PC-9 (cell line): ENCODE data around the gene MYO5A. TPM values are rescaled to one million over a fixed set of nuclear protein-coding genes. Genes with fewer than 3 reads are reported as not detected.
"Not testable (repeated sequence)": the region's sequence is repeated elsewhere in the genome, so short reads cannot be mapped to it uniquely, and the experiment has no call there.

ENCODE experiments used
- BruUV-seq: library from RNA; stranded (reverse); fragments of 400-500 nt; replicated peaks from 2 replicates; lab custom pipeline; 2021; lab: Mats Ljungman, UMichigan
- CTCF ChIA-PET: fragments of 300-600 bp; sonication (Branson Sonifier 250); formaldehyde crosslinking; loops from one replicate; lab custom pipeline; 2022; ENCODE audit warnings: antibody characterized with exemption; lab: Charles Lee
- POLR2A ChIA-PET: fragments of 300-600 bp; sonication (Branson Sonifier 250); formaldehyde crosslinking; loops from one replicate; lab custom pipeline; 2022; ENCODE audit warnings: antibody characterized with exemption; ENCODE audit not compliant: unreplicated experiment; lab: Charles Lee
- DNase-seq, 2 experiments: peaks; one replicate each; pipeline versions ENCODE4 v3.0.0 to v3.0.0-alpha.2; 2015 to 2022; ENCODE audit warnings: mixed read lengths in 1 of 2
- H2AFZ ChIP-seq: fragments of 200-600 bp; sonication (generic); 2 replicates; pipeline ENCODE4 v1.8.1; 2017; ENCODE audit warnings: antibody characterized with exemption
- H3F3A ChIP-seq: fragments of 200-600 bp; sonication (generic); 2 replicates; pipeline ENCODE4 v1.8.1; 2017; ENCODE audit warnings: antibody characterized with exemption, mild to moderate bottlenecking, low read depth; ENCODE audit not compliant: insufficient read depth
- H3K27ac ChIP-seq: fragments of 200-600 bp; sonication (generic); 2 replicates; pipeline ENCODE4 v1.6.1; 2016; ENCODE audit warnings: mixed run types
- H3K27me3 ChIP-seq: fragments of 200-600 bp; sonication (generic); 2 replicates; pipeline ENCODE4 v1.6.1; 2016; ENCODE audit warnings: low read depth, mixed run types; ENCODE audit not compliant: insufficient read depth
- H3K36me3 ChIP-seq: fragments of 200-600 bp; sonication (generic); 2 replicates; pipeline ENCODE4 v1.6.1; 2016; ENCODE audit warnings: low read depth, mixed run types
- H3K4me1 ChIP-seq: fragments of 200-600 bp; sonication (generic); replicated peaks from 2 replicates; pipeline ENCODE4 v1.6.1; 2016; ENCODE audit warnings: mixed run types; ENCODE audit not compliant: insufficient read depth
- H3K4me2 ChIP-seq: fragments of 200-600 bp; sonication (generic); 2 replicates; pipeline ENCODE4 v1.6.1; 2017; ENCODE audit warnings: mixed run types
- H3K4me3 ChIP-seq: fragments of 200-600 bp; sonication (generic); 2 replicates; pipeline ENCODE4 v1.6.1; 2016; ENCODE audit warnings: mixed run types
- H3K79me2 ChIP-seq: fragments of 200-600 bp; sonication (generic); 2 replicates; pipeline ENCODE4 v1.6.1; 2017; ENCODE audit warnings: low read depth, mixed run types
- H3K9me2 ChIP-seq: fragments of 200-600 bp; sonication (generic); 2 replicates; pipeline ENCODE4 v1.8.1; 2017; ENCODE audit warnings: mild to moderate bottlenecking; ENCODE audit not compliant: insufficient read depth
- H3K9me3 ChIP-seq: fragments of 200-600 bp; sonication (generic); 2 replicates; pipeline ENCODE4 v1.8.1; 2016; ENCODE audit warnings: low read depth; ENCODE audit not compliant: insufficient read depth
- H4K20me1 ChIP-seq: fragments of 200-600 bp; sonication (generic); 2 replicates; pipeline ENCODE4 v1.8.1; 2017; ENCODE audit not compliant: insufficient read depth
- EZH2 ChIP-seq: fragments of 200-600 bp; sonication (generic); IDR thresholded peaks from 2 replicates; pipeline ENCODE4 v1.8.0; 2017; ENCODE audit warnings: antibody characterized with exemption, low read depth
- intact Hi-C: fragments of 100-400 bp; cut with micrococcal nuclease; formaldehyde crosslinking; loops from one replicate; pipeline ENCODE4 v1.10.0; 2022; ENCODE audit not compliant: unreplicated experiment
- total RNA-seq: library from RNA; stranded (reverse); gene quantifications from 2 replicates; pipeline ENCODE4 v1.2.3, GENCODE V29; 2021
- TF ChIP-seq, protein P1 (sequence below): fragments of 200-600 bp; sonication (generic); conservative IDR thresholded peaks from 2 replicates; pipeline ENCODE4 v1.6.1; 2017; ENCODE audit warnings: mixed run types, antibody characterized with exemption, mild to moderate bottlenecking, moderate library complexity

The MYO5A gene
- total RNA-seq, 1 experiment from 2014 or later: 10.7 TPM

DNA sequence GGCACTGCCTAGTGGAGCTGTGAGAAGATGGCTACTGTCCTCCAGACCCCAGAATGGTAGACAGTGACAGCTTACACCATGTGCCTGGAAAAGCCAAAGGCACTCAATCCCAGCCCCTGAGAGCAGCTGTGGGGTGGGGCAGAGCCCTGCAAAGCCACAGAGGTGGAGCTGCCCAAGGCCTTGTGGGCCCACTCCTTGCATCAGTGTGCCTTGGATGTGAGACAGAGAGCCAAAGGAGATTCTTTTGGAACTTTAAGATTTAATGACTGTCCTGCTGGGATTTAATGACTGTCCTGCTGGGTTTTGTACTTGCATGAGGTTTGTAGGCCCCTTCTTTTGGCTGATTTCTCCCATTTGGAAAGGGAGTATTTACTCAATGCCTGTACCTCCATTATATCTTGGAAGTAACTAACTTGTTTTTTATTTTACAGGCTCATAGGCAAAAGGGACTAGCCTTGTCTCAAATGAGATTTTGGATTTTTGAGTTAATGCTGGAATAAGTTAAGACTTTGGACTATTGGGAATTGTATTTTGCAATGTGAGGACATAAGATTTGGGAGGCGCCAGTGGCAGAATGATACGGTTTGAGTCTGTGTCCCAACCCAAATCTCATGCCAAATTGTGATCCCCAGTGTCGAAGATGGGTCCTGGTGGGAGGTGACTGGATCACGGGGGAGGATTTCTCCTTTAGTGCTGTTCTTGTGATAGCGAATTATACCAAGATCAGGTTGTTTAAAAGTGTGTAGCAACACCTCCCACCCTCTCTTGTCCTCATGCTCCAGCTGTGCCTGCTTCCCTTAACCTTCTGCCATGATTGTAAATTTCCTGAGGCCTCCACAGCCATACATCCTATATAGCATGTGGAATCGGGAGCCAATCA is 80.4 kb downstream of the MYO5A start:
- BruUV-seq: no TSS peak
- Histone ChIP-seq H3K36me3 (no peaks in the 10 kb centered on the region), H3K27me3 (no peaks in the 10 kb centered on the region), H3K4me1 (no peaks in the 10 kb centered on the region), H3K27ac (no peak overlapping the region), H3K9me3 (no peaks in the 10 kb centered on the region), H2AFZ (no peak overlapping the region), H3K9me2 (no peaks in the 10 kb centered on the region), H4K20me1 (no peaks in the 10 kb centered on the region), H3F3A (no peaks in the 10 kb centered on the region), H3K79me2 (no peaks in the 10 kb centered on the region), H3K4me2 (no peak overlapping the region), H3K4me3 (no peak overlapping the region)
- ChIA-PET CTCF (no interaction called here), POLR2A (no interaction called here)
- TF ChIP-seq EZH2: no peak
- TF ChIP-seq, protein P1, sequence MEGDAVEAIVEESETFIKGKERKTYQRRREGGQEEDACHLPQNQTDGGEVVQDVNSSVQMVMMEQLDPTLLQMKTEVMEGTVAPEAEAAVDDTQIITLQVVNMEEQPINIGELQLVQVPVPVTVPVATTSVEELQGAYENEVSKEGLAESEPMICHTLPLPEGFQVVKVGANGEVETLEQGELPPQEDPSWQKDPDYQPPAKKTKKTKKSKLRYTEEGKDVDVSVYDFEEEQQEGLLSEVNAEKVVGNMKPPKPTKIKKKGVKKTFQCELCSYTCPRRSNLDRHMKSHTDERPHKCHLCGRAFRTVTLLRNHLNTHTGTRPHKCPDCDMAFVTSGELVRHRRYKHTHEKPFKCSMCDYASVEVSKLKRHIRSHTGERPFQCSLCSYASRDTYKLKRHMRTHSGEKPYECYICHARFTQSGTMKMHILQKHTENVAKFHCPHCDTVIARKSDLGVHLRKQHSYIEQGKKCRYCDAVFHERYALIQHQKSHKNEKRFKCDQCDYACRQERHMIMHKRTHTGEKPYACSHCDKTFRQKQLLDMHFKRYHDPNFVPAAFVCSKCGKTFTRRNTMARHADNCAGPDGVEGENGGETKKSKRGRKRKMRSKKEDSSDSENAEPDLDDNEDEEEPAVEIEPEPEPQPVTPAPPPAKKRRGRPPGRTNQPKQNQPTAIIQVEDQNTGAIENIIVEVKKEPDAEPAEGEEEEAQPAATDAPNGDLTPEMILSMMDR: no peak
- DNase-seq: no peak
- intact Hi-C loops: no loop called here

DNA sequence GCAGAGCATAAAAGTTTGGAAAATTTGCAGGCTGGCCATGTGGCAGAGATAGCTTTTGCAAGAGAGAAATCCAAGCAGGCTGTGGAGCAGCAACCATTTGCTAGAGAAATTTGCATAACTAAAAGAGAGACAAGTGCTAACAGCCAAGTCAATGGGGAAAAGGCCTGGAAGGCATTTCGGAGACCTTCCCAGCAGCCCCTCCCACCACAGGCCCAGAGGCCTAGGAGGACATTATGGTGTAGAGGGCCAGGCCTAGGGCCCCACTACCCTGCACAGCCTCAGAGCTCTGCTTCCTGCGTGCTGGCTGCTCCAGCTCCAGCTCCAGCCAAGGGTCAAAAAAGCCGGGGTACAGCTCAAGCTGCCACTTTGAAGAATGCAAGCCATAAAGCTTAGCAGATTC is 82.7 kb downstream of the MYO5A start:
- Histone ChIP-seq H3K4me2 (no peak overlapping the region), H3K9me2 (no peaks in the 10 kb centered on the region), H3K4me3 (no peak overlapping the region), H3K27me3 (no peaks in the 10 kb centered on the region), H3K9me3 (no peaks in the 10 kb centered on the region), H3K79me2 (no peaks in the 10 kb centered on the region), H4K20me1 (no peaks in the 10 kb centered on the region), H3K4me1 (no peaks in the 10 kb centered on the region), H2AFZ (no peak overlapping the region), H3F3A (no peaks in the 10 kb centered on the region), H3K36me3 (no peaks in the 10 kb centered on the region), H3K27ac (no peak overlapping the region)
- no peak for DNase-seq
- TF ChIP-seq, protein P1: no peak
- TF ChIP-seq EZH2: no peak
- CTCF ChIA-PET: no interaction called here
- BruUV-seq: no TSS peak
- intact Hi-C loops: no loop called here
- POLR2A ChIA-PET: no interaction called here

DNA sequence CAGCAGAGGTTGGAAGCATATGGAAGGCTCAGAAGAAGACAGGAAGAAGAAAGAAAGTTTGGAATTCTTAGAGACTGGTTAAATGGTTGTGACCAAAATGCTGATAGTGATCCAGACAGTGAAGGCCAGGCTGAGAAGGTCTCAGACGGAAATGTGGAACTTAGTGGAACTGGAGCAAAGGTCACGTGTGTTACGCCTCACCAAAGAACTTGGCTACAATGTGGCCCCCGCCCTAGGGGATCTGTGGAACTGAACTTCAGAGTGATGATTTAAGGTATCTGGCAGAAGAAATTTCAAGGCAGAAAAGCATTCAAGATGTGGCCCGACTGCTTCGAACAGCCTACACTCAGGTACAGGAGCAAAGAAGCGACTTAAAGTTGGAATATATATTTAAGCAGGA is 83.1 kb downstream of the MYO5A start:
- TF ChIP-seq EZH2: no peak
- H3F3A ChIP-seq: no peaks in the 10 kb centered on the region
- no peaks in the 10 kb centered on the region for H3K79me2 ChIP-seq
- no peak overlapping the region for H3K27ac ChIP-seq
- H3K27me3 ChIP-seq: no peaks in the 10 kb centered on the region
- no peaks in the 10 kb centered on the region for H4K20me1 ChIP-seq
- H3K9me3 ChIP-seq: no peaks in the 10 kb centered on the region
- H2AFZ ChIP-seq: no peak overlapping the region
- POLR2A ChIA-PET: no interaction called here
- H3K4me2 ChIP-seq: no peak overlapping the region
- H3K36me3 ChIP-seq: no peaks in the 10 kb centered on the region
- CTCF ChIA-PET: no interaction called here
- no peak overlapping the region for H3K4me3 ChIP-seq
- no TSS peak for BruUV-seq
- H3K9me2 ChIP-seq: no peaks in the 10 kb centered on the region
- no peak for DNase-seq
- no peaks in the 10 kb centered on the region for H3K4me1 ChIP-seq
- intact Hi-C loops: no loop called here

DNA sequence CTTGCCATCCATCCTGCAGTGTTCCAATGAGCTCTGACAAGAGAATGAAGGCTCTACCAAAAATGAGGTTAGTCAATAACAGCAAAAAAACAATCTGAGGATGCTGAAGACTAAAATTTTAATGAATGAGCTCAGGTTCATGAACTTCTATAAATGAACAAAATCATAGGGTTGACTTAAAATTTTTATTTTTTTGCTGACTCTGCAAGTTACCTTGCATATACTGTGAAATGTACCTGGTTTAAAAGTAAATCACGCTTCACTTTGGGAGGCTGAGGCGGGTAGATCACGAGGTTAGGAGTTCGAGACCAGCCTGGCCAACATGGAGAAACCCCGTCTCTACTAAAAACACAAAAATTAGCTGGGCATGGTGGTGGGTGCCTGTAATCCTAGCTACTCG is 85.5 kb downstream of the MYO5A start:
- POLR2A ChIA-PET, intact Hi-C loops, DNase-seq, H3K9me3 ChIP-seq, H3K4me1 ChIP-seq, H2AFZ ChIP-seq, H3K9me2 ChIP-seq, H4K20me1 ChIP-seq, H3F3A ChIP-seq, H3K79me2 ChIP-seq, H3K4me3 ChIP-seq, H3K27me3 ChIP-seq, H3K4me2 ChIP-seq, H3K36me3 ChIP-seq, H3K27ac ChIP-seq, BruUV-seq, CTCF ChIA-PET: not testable (repeated sequence)
